ENCODE measurements around the gene ATP2B2. TPM values are rescaled to one million over a fixed set of nuclear protein-coding genes. Genes with fewer than 3 reads are reported as not detected.

The ATP2B2 gene
- total and polyA plus RNA-seq, 2 experiments from 2014 or later = 0.42 to 0.63 TPM

DNA sequence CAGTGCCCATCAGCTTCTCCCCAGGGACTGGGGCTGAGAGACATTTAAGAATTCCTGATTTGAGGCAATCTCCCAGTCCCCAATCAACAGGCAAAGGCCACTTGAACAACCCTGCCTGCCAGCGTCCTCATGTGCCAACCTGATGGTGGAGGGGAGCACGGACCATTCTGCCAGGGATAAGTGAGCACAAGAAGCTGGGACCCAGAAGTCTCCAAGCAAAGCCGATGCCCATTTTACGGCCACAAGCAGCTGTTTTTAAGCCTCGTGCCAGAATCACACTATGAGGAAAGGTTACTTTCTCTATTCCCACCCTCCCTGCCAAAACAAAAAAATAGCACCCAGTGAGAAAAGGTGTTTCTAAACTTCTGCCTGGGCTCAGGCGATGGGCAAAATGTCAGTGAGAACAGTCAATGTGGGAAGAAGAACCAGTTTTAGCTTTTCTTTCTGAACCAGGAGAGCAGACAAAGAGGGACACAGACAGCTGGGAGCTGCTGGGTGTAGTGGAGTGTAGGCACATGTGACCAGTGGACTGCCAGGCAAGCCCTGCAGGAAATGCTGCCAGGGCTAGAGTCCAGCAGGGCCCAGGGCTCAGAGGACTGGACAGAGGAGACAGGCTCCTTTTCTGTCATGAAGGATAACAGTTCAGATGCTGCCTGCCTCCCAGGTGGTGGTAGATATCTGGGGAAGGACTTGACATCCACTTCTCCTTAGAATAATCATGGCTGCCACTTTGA lies 57.7 kb downstream of the ATP2B2 start (continued):
- TF ChIP-seq STAT1 (IDR thresholded peaks at IDR 0.05; ENCODE audit: unreplicated experiment) (no peak), JUNB (IDR thresholded peaks at IDR 0.05; ENCODE audit: unreplicated experiment) (no peak)
- TF ChIP-seq, protein P1, sequence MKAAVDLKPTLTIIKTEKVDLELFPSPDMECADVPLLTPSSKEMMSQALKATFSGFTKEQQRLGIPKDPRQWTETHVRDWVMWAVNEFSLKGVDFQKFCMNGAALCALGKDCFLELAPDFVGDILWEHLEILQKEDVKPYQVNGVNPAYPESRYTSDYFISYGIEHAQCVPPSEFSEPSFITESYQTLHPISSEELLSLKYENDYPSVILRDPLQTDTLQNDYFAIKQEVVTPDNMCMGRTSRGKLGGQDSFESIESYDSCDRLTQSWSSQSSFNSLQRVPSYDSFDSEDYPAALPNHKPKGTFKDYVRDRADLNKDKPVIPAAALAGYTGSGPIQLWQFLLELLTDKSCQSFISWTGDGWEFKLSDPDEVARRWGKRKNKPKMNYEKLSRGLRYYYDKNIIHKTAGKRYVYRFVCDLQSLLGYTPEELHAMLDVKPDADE (IDR thresholded peaks at IDR 0.05) = no peak
- TF ChIP-seq, protein P2, sequence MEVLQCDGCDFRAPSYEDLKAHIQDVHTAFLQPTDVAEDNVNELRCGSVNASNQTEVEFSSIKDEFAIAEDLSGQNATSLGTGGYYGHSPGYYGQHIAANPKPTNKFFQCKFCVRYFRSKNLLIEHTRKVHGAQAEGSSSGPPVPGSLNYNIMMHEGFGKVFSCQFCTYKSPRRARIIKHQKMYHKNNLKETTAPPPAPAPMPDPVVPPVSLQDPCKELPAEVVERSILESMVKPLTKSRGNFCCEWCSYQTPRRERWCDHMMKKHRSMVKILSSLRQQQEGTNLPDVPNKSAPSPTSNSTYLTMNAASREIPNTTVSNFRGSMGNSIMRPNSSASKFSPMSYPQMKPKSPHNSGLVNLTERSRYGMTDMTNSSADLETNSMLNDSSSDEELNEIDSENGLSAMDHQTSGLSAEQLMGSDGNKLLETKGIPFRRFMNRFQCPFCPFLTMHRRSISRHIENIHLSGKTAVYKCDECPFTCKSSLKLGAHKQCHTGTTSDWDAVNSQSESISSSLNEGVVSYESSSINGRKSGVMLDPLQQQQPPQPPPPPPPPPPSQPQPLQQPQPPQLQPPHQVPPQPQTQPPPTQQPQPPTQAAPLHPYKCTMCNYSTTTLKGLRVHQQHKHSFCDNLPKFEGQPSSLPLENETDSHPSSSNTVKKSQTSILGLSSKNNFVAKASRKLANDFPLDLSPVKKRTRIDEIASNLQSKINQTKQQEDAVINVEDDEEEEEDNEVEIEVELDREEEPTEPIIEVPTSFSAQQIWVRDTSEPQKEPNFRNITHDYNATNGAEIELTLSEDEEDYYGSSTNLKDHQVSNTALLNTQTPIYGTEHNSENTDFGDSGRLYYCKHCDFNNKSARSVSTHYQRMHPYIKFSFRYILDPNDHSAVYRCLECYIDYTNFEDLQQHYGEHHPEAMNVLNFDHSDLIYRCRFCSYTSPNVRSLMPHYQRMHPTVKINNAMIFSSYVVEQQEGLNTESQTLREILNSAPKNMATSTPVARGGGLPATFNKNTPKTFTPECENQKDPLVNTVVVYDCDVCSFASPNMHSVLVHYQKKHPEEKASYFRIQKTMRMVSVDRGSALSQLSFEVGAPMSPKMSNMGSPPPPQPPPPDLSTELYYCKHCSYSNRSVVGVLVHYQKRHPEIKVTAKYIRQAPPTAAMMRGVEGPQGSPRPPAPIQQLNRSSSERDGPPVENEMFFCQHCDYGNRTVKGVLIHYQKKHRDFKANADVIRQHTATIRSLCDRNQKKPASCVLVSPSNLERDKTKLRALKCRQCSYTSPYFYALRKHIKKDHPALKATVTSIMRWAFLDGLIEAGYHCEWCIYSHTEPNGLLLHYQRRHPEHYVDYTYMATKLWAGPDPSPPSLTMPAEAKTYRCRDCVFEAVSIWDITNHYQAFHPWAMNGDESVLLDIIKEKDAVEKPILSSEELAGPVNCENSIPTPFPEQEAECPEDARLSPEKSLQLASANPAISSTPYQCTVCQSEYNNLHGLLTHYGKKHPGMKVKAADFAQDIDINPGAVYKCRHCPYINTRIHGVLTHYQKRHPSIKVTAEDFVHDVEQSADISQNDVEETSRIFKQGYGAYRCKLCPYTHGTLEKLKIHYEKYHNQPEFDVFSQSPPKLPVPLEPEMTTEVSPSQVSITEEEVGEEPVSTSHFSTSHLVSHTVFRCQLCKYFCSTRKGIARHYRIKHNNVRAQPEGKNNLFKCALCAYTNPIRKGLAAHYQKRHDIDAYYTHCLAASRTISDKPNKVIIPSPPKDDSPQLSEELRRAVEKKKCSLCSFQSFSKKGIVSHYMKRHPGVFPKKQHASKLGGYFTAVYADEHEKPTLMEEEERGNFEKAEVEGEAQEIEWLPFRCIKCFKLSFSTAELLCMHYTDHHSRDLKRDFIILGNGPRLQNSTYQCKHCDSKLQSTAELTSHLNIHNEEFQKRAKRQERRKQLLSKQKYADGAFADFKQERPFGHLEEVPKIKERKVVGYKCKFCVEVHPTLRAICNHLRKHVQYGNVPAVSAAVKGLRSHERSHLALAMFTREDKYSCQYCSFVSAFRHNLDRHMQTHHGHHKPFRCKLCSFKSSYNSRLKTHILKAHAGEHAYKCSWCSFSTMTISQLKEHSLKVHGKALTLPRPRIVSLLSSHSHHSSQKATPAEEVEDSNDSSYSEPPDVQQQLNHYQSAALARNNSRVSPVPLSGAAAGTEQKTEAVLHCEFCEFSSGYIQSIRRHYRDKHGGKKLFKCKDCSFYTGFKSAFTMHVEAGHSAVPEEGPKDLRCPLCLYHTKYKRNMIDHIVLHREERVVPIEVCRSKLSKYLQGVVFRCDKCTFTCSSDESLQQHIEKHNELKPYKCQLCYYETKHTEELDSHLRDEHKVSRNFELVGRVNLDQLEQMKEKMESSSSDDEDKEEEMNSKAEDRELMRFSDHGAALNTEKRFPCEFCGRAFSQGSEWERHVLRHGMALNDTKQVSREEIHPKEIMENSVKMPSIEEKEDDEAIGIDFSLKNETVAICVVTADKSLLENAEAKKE (CRISPR knock-in tag; IDR thresholded peaks at IDR 0.05) = no peak

DNA sequence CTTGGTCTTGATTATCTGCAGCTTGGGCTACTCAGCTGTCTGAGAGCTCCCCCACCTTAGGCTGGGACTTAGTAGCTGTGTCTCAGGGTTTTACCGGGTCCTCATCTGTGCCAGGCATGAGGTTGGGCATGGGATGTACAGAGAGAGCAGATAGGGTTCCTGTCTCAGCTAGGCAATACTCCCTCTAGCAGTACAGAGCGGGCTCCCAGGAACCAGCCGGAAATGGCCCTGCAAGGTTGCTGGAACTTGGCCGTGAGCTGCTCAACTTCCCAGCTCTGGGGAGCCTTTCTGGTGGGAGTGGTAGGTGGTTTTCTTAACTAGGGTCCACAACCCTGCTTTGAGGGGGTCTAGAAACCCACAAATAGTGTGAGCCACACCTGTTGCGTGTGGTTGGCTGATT lies 58.3 kb downstream of the ATP2B2 start:
- H3K4me1 Mint-ChIP-seq = peaks cover 7% of the 10 kb centered on the region
- ATAC-seq = no peak
- H3K4me1 ChIP-seq (ENCODE audit: insufficient read depth) = no peaks in the 10 kb centered on the region; the same call in 1 of the 2 replicates
- TF ChIP-seq POLR2AphosphoS5 (IDR thresholded peaks at IDR 0.05; ENCODE audit: low read depth) (no peak), JUNB (IDR thresholded peaks at IDR 0.05; ENCODE audit: unreplicated experiment) (no peak)
- TF ChIP-seq, protein P3, sequence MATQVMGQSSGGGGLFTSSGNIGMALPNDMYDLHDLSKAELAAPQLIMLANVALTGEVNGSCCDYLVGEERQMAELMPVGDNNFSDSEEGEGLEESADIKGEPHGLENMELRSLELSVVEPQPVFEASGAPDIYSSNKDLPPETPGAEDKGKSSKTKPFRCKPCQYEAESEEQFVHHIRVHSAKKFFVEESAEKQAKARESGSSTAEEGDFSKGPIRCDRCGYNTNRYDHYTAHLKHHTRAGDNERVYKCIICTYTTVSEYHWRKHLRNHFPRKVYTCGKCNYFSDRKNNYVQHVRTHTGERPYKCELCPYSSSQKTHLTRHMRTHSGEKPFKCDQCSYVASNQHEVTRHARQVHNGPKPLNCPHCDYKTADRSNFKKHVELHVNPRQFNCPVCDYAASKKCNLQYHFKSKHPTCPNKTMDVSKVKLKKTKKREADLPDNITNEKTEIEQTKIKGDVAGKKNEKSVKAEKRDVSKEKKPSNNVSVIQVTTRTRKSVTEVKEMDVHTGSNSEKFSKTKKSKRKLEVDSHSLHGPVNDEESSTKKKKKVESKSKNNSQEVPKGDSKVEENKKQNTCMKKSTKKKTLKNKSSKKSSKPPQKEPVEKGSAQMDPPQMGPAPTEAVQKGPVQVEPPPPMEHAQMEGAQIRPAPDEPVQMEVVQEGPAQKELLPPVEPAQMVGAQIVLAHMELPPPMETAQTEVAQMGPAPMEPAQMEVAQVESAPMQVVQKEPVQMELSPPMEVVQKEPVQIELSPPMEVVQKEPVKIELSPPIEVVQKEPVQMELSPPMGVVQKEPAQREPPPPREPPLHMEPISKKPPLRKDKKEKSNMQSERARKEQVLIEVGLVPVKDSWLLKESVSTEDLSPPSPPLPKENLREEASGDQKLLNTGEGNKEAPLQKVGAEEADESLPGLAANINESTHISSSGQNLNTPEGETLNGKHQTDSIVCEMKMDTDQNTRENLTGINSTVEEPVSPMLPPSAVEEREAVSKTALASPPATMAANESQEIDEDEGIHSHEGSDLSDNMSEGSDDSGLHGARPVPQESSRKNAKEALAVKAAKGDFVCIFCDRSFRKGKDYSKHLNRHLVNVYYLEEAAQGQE (IDR thresholded peaks at IDR 0.05; ENCODE audit: unreplicated experiment) = no peak

More for the DNA sequence above, 58.3 kb downstream of the ATP2B2 start:
- DNase-seq (ENCODE audit: low spot score) = no peak
- Histone ChIP-seq H3K36me3 (ENCODE audit: insufficient read depth) (no peaks in the 10 kb centered on the region), H3F3A (replicated peaks; ENCODE audit: low read depth) (no peaks in the 10 kb centered on the region), H3K9me2 (ENCODE audit: insufficient read depth) (no peaks in the 10 kb centered on the region), H3K27ac (ENCODE audit: low read depth) (no peak overlapping the region), H4K20me1 (replicated peaks; ENCODE audit: insufficient read depth) (no peaks in the 10 kb centered on the region), H3K4me3 (no peak overlapping the region), H3K4me2 (no peak overlapping the region), H3K79me2 (replicated peaks; ENCODE audit: insufficient read depth) (no peaks in the 10 kb centered on the region), H2AFZ (no peak overlapping the region), H3K27me3 (ENCODE audit: insufficient read depth) (no peaks in the 10 kb centered on the region)
- no peak overlapping the region for H3K4me3 Mint-ChIP-seq
- H3K9me3 Mint-ChIP-seq = no peaks in the 10 kb centered on the region
- no peaks in the 10 kb centered on the region for H3K36me3 Mint-ChIP-seq (ENCODE audit: low read depth)
- H3K27me3 Mint-ChIP-seq (ENCODE audit: insufficient read depth, low read depth, poor library complexity) = peaks cover 8% of the 10 kb centered on the region
- H3K27ac Mint-ChIP-seq = no peak overlapping the region

Measured in GM23338 (cell line).